ENCODE data around the gene CASQ1. TPM values are rescaled to one million over a fixed set of nuclear protein-coding genes. Genes with fewer than 3 reads are reported as not detected.

CASQ1 gene
- total and polyA plus RNA-seq, 2 of the 13 experiments (the other 11 are each of a cell fraction or from before 2014, with no cell fraction given) = 0.09 to 0.20 TPM

GRCh38 chr1:160193091-160193819, 2.9 kb downstream of the CASQ1 start (continued):
- TF ChIP-seq RAD51 (IDR thresholded peaks at IDR 0.05; ENCODE audit: borderline replicate concordance) (no peak), ZBTB7B (CRISPR knock-in tag; IDR thresholded peaks at IDR 0.05) (peak; percentile 38; the same call in 1 of the 2 replicates), ZNF609 (CRISPR knock-in tag; IDR thresholded peaks at IDR 0.05; ENCODE audit: borderline replicate concordance) (peak; percentile 48; the same call in 1 of the 2 replicates), DR1 (CRISPR knock-in tag; IDR thresholded peaks at IDR 0.05) (no peak), CAMTA2 (CRISPR knock-in tag; IDR thresholded peaks at IDR 0.05; ENCODE audit: borderline replicate concordance) (0 out of 2 replicates have a peak, but pooled peaks have one; percentile 29), SAP130 (CRISPR knock-in tag; IDR thresholded peaks at IDR 0.05; ENCODE audit: low read depth) (peak; percentile 43), KLF13 (CRISPR knock-in tag; IDR thresholded peaks at IDR 0.05) (no peak), ZNF276 (CRISPR knock-in tag; IDR thresholded peaks at IDR 0.05; ENCODE audit: low read depth) (no peak), HOXA5 (CRISPR knock-in tag; IDR thresholded peaks at IDR 0.05) (0 out of 2 replicates have a peak, but pooled peaks have one; percentile 51), TFDP2 (CRISPR knock-in tag; IDR thresholded peaks at IDR 0.05) (no peak), MXD4 (CRISPR knock-in tag; IDR thresholded peaks at IDR 0.05) (0 out of 2 replicates have a peak, but pooled peaks have one; percentile 27), MAZ (IDR thresholded peaks at IDR 0.05; ENCODE audit: borderline replicate concordance, low read depth, low read length) (no peak), MAZ (CRISPR knock-in tag; IDR thresholded peaks at IDR 0.05; ENCODE audit: low read depth) (peak; percentile 20), ZNF777 (CRISPR knock-in tag; IDR thresholded peaks at IDR 0.05) (no peak), ISL2 (CRISPR knock-in tag; IDR thresholded peaks at IDR 0.05) (peak; percentile 21; the same call in 1 of the 2 replicates), IKZF5 (CRISPR knock-in tag; IDR thresholded peaks at IDR 0.05) (peak; percentile 60; the same call in 1 of the 2 replicates), RAD21 (CRISPR knock-in tag; IDR thresholded peaks at IDR 0.05) (peak; percentile 95), HBP1 (CRISPR knock-in tag; IDR thresholded peaks at IDR 0.05; ENCODE audit: low read depth) (no peak)

All from HepG2 (cell line).